HepG2 (cell line): Measurements from ENCODE around the gene PFN2. TPM values are rescaled to one million over a fixed set of nuclear protein-coding genes. Genes with fewer than 3 reads are reported as not detected.
A peak's percentile ranks its signal among the peaks of the same experiment; 100 is the strongest.

Experiments used
- CAMTA2 ChIP-seq: sonication (generic); formaldehyde crosslinking; IDR thresholded peaks from 2 replicates; pipeline ENCODE4 v1.4.0; 2020; ENCODE audit warnings: mild to moderate bottlenecking, missing genetic modification reagents, borderline replicate concordance
- GZF1 ChIP-seq: sonication (generic); formaldehyde crosslinking; IDR thresholded peaks from 2 replicates; pipeline ENCODE4 v1.5.1; 2020; ENCODE audit warnings: mild to moderate bottlenecking, missing genetic modification reagents
- KLF13 ChIP-seq: sonication (generic); formaldehyde crosslinking; IDR thresholded peaks from 2 replicates; pipeline ENCODE4 v1.4.0; 2020; ENCODE audit warnings: mild to moderate bottlenecking, missing genetic modification reagents
- NFYB ChIP-seq: sonication (generic); formaldehyde crosslinking; IDR thresholded peaks from 2 replicates; pipeline ENCODE4 v1.4.0; 2020; ENCODE audit warnings: missing genetic modification reagents
- RARG ChIP-seq: sonication (generic); formaldehyde crosslinking; IDR thresholded peaks from 2 replicates; pipeline ENCODE4 v1.4.0; 2020; ENCODE audit warnings: low read depth, mild to moderate bottlenecking, missing genetic modification reagents
- REXO4 ChIP-seq: sonication (generic); formaldehyde crosslinking; IDR thresholded peaks from 2 replicates; pipeline ENCODE4 v1.8.0; 2022; ENCODE audit warnings: missing genetic modification reagents, mild to moderate bottlenecking, borderline replicate concordance
- RFX1 ChIP-seq: fragments of 450-650 bp; IDR thresholded peaks from 2 replicates; pipeline ENCODE4 v1.6.1; 2017
- RFXAP ChIP-seq: sonication (generic); formaldehyde crosslinking; IDR thresholded peaks from 2 replicates; pipeline ENCODE4 v1.4.0; 2020; ENCODE audit warnings: missing genetic modification reagents, borderline replicate concordance
- SUZ12 ChIP-seq: fragments of 150-350 bp; IDR thresholded peaks from 2 replicates; pipeline ENCODE4 v1.6.1; 2014; ENCODE audit warnings: low read depth, low read length
- ZBTB43 ChIP-seq: sonication (generic); formaldehyde crosslinking; conservative IDR thresholded peaks from 2 replicates; pipeline ENCODE4 v1.4.0; 2020; ENCODE audit warnings: missing genetic modification reagents
- ZNF256 ChIP-seq: sonication (generic); formaldehyde crosslinking; conservative IDR thresholded peaks from 2 replicates; pipeline ENCODE4 v1.4.0; 2020; ENCODE audit warnings: missing genetic modification reagents
- ZNF280B ChIP-seq: sonication (generic); formaldehyde crosslinking; IDR thresholded peaks from 2 replicates; pipeline ENCODE4 v1.5.0; 2020; ENCODE audit warnings: missing genetic modification reagents, mild to moderate bottlenecking, borderline replicate concordance
- ZNF318 ChIP-seq: sonication (generic); formaldehyde crosslinking; IDR thresholded peaks from 2 replicates; pipeline ENCODE4 v1.4.0; 2020; ENCODE audit warnings: mild to moderate bottlenecking, missing genetic modification reagents
- ZNF574 ChIP-seq: sonication (generic); formaldehyde crosslinking; IDR thresholded peaks from 2 replicates; pipeline ENCODE4 v1.4.0; 2020; ENCODE audit warnings: missing genetic modification reagents
- ZNF589 ChIP-seq: sonication (generic); formaldehyde crosslinking; conservative IDR thresholded peaks from 2 replicates; pipeline ENCODE4 v1.8.0; 2022; ENCODE audit warnings: mild to moderate bottlenecking, moderate library complexity, missing genetic modification reagents
- polyA plus RNA-seq, 8 experiments: library from polyadenylated mRNA; depleted of rRNA in 3 of 8; stranded (reverse) in 7 of 8; unstranded in 1 of 8; fragments of >200 nt; fragmentation: Illumina TruSeq in 4 of 8; extraction: Trizol in 4 of 8; gene quantifications; 2 replicates each; pipeline versions ENCODE4 v1.2.1 to v1.2.3, GENCODE V29; 2011 to 2016; ENCODE audit warnings: low read depth in 4 of 8, missing spikeins in 1 of 8, mixed read lengths in 1 of 8; ENCODE audit not compliant: insufficient read depth in 1 of 8
- total RNA-seq, 5 experiments: library from RNA; depleted of rRNA; stranded (reverse); fragments of >200 nt; fragmentation: Illumina TruSeq; extraction: Trizol; gene quantifications; 2 replicates each; pipeline ENCODE4 v1.2.3, GENCODE V29; 2016; ENCODE audit warnings: low read depth in 1 of 5

PFN2 gene
- total and polyA plus RNA-seq, 2 of the 13 experiments (the other 11 are each of a cell fraction or from before 2014, with no cell fraction given): 57.3 to 150 TPM

DNA sequence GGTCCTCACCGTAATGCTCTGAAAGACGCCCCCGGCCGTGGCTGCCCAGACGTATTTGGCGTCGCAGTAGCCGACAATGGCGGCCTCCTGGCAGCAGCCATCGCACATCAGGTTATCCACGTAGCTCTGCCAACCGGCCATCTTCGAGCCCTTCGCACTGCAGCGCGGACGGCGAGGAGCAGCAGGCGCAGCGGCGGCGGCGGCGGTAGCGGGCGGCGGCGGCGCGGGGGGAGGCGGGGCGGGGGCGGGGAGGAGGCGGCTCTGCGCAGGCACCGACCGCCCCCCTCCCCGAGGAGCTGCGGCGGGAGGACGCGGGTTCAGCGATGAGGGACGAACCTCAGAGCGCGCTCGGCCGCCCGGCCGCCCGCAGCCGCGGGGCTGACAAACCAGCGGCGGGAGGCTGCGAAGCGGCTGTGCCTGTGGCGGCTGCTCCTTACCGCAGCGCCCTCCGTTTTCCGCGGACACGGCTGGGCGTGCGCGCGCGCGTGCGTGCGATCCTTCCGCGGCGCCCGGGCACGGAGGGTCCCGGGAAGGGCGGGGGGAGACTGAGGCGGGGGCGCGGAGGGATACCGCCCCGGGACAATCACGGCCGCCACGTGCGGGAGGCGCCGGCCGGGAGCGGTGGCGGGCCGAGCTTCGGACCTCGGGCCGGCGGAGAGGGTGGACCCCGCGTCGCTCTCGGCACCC lies at the start of gene PFN2 (continued):
- TF ChIP-seq ZNF318 (no peak), GZF1 (peak; percentile 85; the same call in 1 of the 2 replicates), RFXAP (CRISPR knock-in tag) (no peak), ZNF574 (CRISPR knock-in tag) (peak; percentile 72), SUZ12 (no peak), REXO4 (CRISPR knock-in tag) (0 out of 2 replicates have a peak, but pooled peaks have one; percentile 83), RARG (CRISPR knock-in tag) (no peak), ZNF589 (CRISPR knock-in tag) (0 out of 2 replicates have a peak, but pooled peaks have one; percentile 84), NFYB (no peak), ZNF280B (CRISPR knock-in tag) (no peak), CAMTA2 (no peak), KLF13 (no peak), RFX1 (no peak), ZBTB43 (CRISPR knock-in tag) (peak; percentile 78), ZNF256 (CRISPR knock-in tag) (no peak)
